Keratinocyte (primary cell): Measurements from ENCODE around the gene PPP1R13L. TPM values are rescaled to one million over a fixed set of nuclear protein-coding genes. Genes with fewer than 3 reads are reported as not detected.

Source experiments
- DNase-seq: peaks from one replicate; pipeline ENCODE4 v3.0.0-alpha.2; 2011; ENCODE audit warnings: low read depth, missing footprints, low spot score
- FAIRE-seq: peaks from 2 replicates; lab custom pipeline; 2011; peaks lifted over from hg19 to GRCh38; lab: Jason Lieb, UNC
- H2AFZ ChIP-seq: 2 replicates; pipeline ENCODE4 v1.6.0; 2012; ENCODE audit warnings: low read length, control low read depth, inconsistent platforms; ENCODE audit not compliant: control insufficient read depth
- H3K27ac ChIP-seq: 2 replicates; pipeline ENCODE4 v1.5.1; 2011; ENCODE audit warnings: low read length; ENCODE audit not compliant: control insufficient read depth, insufficient read depth
- H3K27me3 ChIP-seq: 3 replicates; pipeline ENCODE4 v1.6.0; 2011; ENCODE audit warnings: low read length; ENCODE audit not compliant: control insufficient read depth, insufficient read depth; ENCODE audit errors: extremely low read depth
- H3K36me3 ChIP-seq, 2 experiments: 2 replicates in 1 of 2; 3 replicates in 1 of 2; pipeline ENCODE4 v1.5.1; 2011; ENCODE audit warnings: low read length in 2 of 2, mild to moderate bottlenecking in 1 of 2; ENCODE audit not compliant: control insufficient read depth in 2 of 2, insufficient read depth in 2 of 2; ENCODE audit errors: extremely low read depth in 1 of 2
- H3K4me1 ChIP-seq: 3 replicates; pipeline ENCODE4 v1.5.1; 2011; ENCODE audit warnings: low read length; ENCODE audit not compliant: control insufficient read depth, insufficient read depth; ENCODE audit errors: extremely low read depth
- H3K4me2 ChIP-seq: 3 replicates; pipeline ENCODE4 v1.6.0; 2011; ENCODE audit warnings: low read depth, low read length; ENCODE audit not compliant: control insufficient read depth, insufficient read depth; ENCODE audit errors: extremely low read depth
- H3K4me3 ChIP-seq, 3 experiments: fragments of 200-600 bp in 1 of 3; sonication (generic) in 1 of 3; 2 replicates in 2 of 3; 3 replicates in 1 of 3; pipeline ENCODE4 v1.5.1; 2011 to 2016; ENCODE audit warnings: low read length in 3 of 3, mild to moderate bottlenecking in 3 of 3, control low read depth in 2 of 3, inconsistent platforms in 1 of 3, low read depth in 1 of 3, mixed read lengths in 1 of 3, mixed run types in 1 of 3, moderate library complexity in 1 of 3; ENCODE audit not compliant: control insufficient read depth in 2 of 3, insufficient read depth in 2 of 3; ENCODE audit errors: extremely low read depth in 1 of 3
- H3K79me2 ChIP-seq: 2 replicates; pipeline ENCODE4 v1.6.0; 2012; ENCODE audit warnings: low read length; ENCODE audit not compliant: control insufficient read depth, insufficient read depth
- H3K9ac ChIP-seq: 3 replicates; pipeline ENCODE4 v1.6.0; 2011; ENCODE audit warnings: low read length; ENCODE audit not compliant: control insufficient read depth, insufficient read depth; ENCODE audit errors: extremely low read depth
- H3K9me1 ChIP-seq: 3 replicates; pipeline ENCODE4 v1.6.0; 2011; ENCODE audit warnings: low read length; ENCODE audit not compliant: control insufficient read depth, insufficient read depth; ENCODE audit errors: extremely low read depth
- H3K9me3 ChIP-seq: 2 replicates; pipeline ENCODE4 v1.5.1; 2012; ENCODE audit warnings: low read depth, low read length; ENCODE audit not compliant: control insufficient read depth
- H4K20me1 ChIP-seq: 3 replicates; pipeline ENCODE4 v1.6.0; 2011; ENCODE audit warnings: low read length; ENCODE audit not compliant: control insufficient read depth, insufficient read depth; ENCODE audit errors: extremely low read depth
- CTCF ChIP-seq, 3 experiments: IDR thresholded peaks in 1 of 3; conservative IDR thresholded peaks in 1 of 3; optimal IDR thresholded peaks in 1 of 3; 2 replicates in 2 of 3; 3 replicates in 1 of 3; pipeline versions ENCODE3 to v1.5.1; 2011; ENCODE audit warnings: low read length in 3 of 3, mild to moderate bottlenecking in 3 of 3, moderate library complexity in 2 of 3, control low read depth in 1 of 3, inconsistent platforms in 1 of 3; ENCODE audit not compliant: insufficient read depth in 2 of 3; ENCODE audit errors: extremely low read depth in 1 of 3
- EZH2 ChIP-seq: IDR thresholded peaks from one replicate; pipeline ENCODE4 v1.6.1; 2012; ENCODE audit warnings: inconsistent platforms, mild to moderate bottlenecking, low read length, moderate library complexity
- dilution Hi-C: fragments of 300-500 bp; cut with MboI; formaldehyde crosslinking; loops from one replicate; pipeline ENCODE4 v1.7.0; 2020; ENCODE audit warnings: low sequenced_read_pairs; ENCODE audit not compliant: extremely low pct_ligation_motif_present
- polyA minus RNA-seq, 3 experiments: library from RNA; depleted of rRNA, polyadenylated mRNA; stranded (reverse); fragments of >200 nt; gene quantifications; 1 replicate in 1 of 3; 2 replicates in 1 of 3; 3 replicates in 1 of 3; pipeline ENCODE4 v1.2.3, GENCODE V29; 2011
- polyA plus RNA-seq, 5 experiments: library from polyadenylated mRNA; depleted of rRNA in 3 of 5; stranded (reverse) in 3 of 5; stranded (forward) in 1 of 5; unstranded in 1 of 5; fragments of >200 nt; gene quantifications; 1 replicate in 1 of 5; 2 replicates in 3 of 5; 3 replicates in 1 of 5; pipeline versions ENCODE4 v1.2.1 to v1.2.3, GENCODE V29; 2011 to 2012; ENCODE audit warnings: missing spikeins in 2 of 5, low read depth in 1 of 5, low replicate concordance in 1 of 5

The PPP1R13L gene
- polyA plus RNA-seq (31.2 to 94.8 TPM (median 38.3 TPM) in 3 replicates), polyA minus RNA-seq (45.6 to 117 TPM (median 49.2 TPM) in 3 replicates)
- polyA plus RNA-seq (2011; ENCODE audit: low read depth) = 90.7 TPM
- 63.8 and 111 TPM in 2 replicates for polyA plus RNA-seq (2011; cell fraction: cytosol; rRNA removed)
- 184 and 244 TPM in 2 replicates for polyA plus RNA-seq (2011; cell fraction: nucleus; rRNA removed)
- polyA plus RNA-seq (2012; ENCODE audit: low replicate concordance) = 205 and 317 TPM in 2 replicates
- 168 TPM for polyA minus RNA-seq (2011; cell fraction: cytosol; rRNA and poly(A)+ RNA removed)
- polyA minus RNA-seq (2011; cell fraction: nucleus; rRNA and poly(A)+ RNA removed) = 82.1 and 99.1 TPM in 2 replicates

GRCh38 chr19:45404557-45405434 lies at the start of gene PPP1R13L:
TSS of gene PPP1R13L (minus strand) at chr19:45405069. CDS start at chr19:45398318, 6,751 bp downstream.
- no peaks in the 10 kb centered on the region for H3K27me3 ChIP-seq
- no peaks in the 10 kb centered on the region for H3K9me3 ChIP-seq
- TF ChIP-seq EZH2 (no peak), CTCF (optimal IDR thresholded peaks at IDR 0.05 in 1 of 3, IDR thresholded peaks at IDR 0.05 in 1 of 3, conservative IDR thresholded peaks at IDR 0.05 in 1 of 3; ENCODE audit: extremely low read depth in 1 of 3, insufficient read depth in 2 of 3, low read length in 3 of 3) (no peak)
- peaks cover 35% of the 10 kb centered on the region for H3K4me1 ChIP-seq
- H3K27ac ChIP-seq = peak within 1 kb of the TSS; percentile 97
- peaks cover 57% of the 10 kb centered on the region for H3K79me2 ChIP-seq
- FAIRE-seq = peak; percentile 63
- peaks cover 3 to 19% of the 10 kb centered on the region in 2 experiments for H3K36me3 ChIP-seq
- peak; percentile 94 for DNase-seq
- H3K4me2 ChIP-seq = peak within 1 kb of the TSS; percentile 99
- H3K9me1 ChIP-seq = no peaks in the 10 kb centered on the region
- H2AFZ ChIP-seq = peak within 1 kb of the TSS; percentile 65
- H3K4me3 ChIP-seq = peak within 1 kb of the TSS; percentile 96 to 98 (median 97)
- dilution Hi-C loops = no loop called here
- H4K20me1 ChIP-seq = no peaks in the 10 kb centered on the region
- peak within 1 kb of the TSS; percentile 97 for H3K9ac ChIP-seq

- H3K4me1 ChIP-seq = peaks cover 74% of the 10 kb centered on the region
- H2AFZ ChIP-seq = no peak overlapping the region
- peak overlapping the region; percentile 98 for H3K9ac ChIP-seq
- no peaks in the 10 kb centered on the region for H3K79me2 ChIP-seq
- no peak for TF ChIP-seq CTCF (optimal IDR thresholded peaks at IDR 0.05 in 1 of 3, IDR thresholded peaks at IDR 0.05 in 1 of 3, conservative IDR thresholded peaks at IDR 0.05 in 1 of 3; ENCODE audit: extremely low read depth in 1 of 3, insufficient read depth in 2 of 3, low read length in 3 of 3)
- TF ChIP-seq EZH2 = no peak
- H3K4me2 ChIP-seq = peak overlapping the region; percentile 97
- dilution Hi-C loops = no loop called here
- no peaks in the 10 kb centered on the region for H3K9me3 ChIP-seq
- no peaks in the 10 kb centered on the region for H3K27me3 ChIP-seq
- H3K9me1 ChIP-seq = no peaks in the 10 kb centered on the region
- FAIRE-seq (no peak), DNase-seq (no peak)
- no peaks in the 10 kb centered on the region for H4K20me1 ChIP-seq
- H3K4me3 ChIP-seq = peak overlapping the region in 1 of 3 experiments; percentile 76
- no peaks in the 10 kb centered on the region for H3K36me3 ChIP-seq
- peak overlapping the region; percentile 99 for H3K27ac ChIP-seq
Observed at GRCh38 chr19:45451850-45452387, 47.0 kb upstream of the PPP1R13L start.
